Neural cell (in vitro differentiated cells): ENCODE results near the gene ETNK1. TPM values are rescaled to one million over a fixed set of nuclear protein-coding genes. Genes with fewer than 3 reads are reported as not detected.
"Not testable (repeated sequence)": the region's sequence is repeated elsewhere in the genome, so short reads cannot be mapped to it uniquely, and the experiment has no call there.

Experiments used
- H2AFZ ChIP-seq: fragments of 200-600, 300-800 bp; sonication (generic), shearing (Covaris generic); 2 replicates; pipeline ENCODE4 v1.6.0; 2014; ENCODE audit warnings: low read depth, mild to moderate bottlenecking, antibody characterized with exemption, low read length, moderate library complexity
- H3F3A ChIP-seq: fragments of 200-600 bp; shearing (Covaris generic); 2 replicates; pipeline ENCODE4 v1.6.1; 2016; ENCODE audit warnings: mild to moderate bottlenecking, moderate library complexity, mixed read lengths, antibody characterized with exemption, low read length; ENCODE audit not compliant: insufficient read depth, poor library complexity, severe bottlenecking
- H3K27ac ChIP-seq: fragments of 200-600, 300-800 bp; sonication (generic), shearing (Covaris generic); 2 replicates; pipeline ENCODE4 v1.5.1; 2014; ENCODE audit warnings: mild to moderate bottlenecking, low read length, moderate library complexity
- H3K27me3 ChIP-seq: fragments of 300-800, 200-600 bp; sonication (generic), shearing (Covaris generic); 2 replicates; pipeline ENCODE4 v1.6.0; 2014; ENCODE audit warnings: mild to moderate bottlenecking, low read depth, low read length, moderate library complexity; ENCODE audit not compliant: insufficient read depth
- H3K36me3 ChIP-seq: fragments of 300-800, 200-600 bp; sonication (generic), shearing (Covaris generic); 2 replicates; pipeline ENCODE4 v1.5.1; 2014; ENCODE audit warnings: mild to moderate bottlenecking, antibody characterized with exemption, low read length, moderate library complexity; ENCODE audit not compliant: insufficient read depth
- H3K4me2 ChIP-seq: fragments of 300-800, 200-600 bp; sonication (generic), shearing (Covaris generic); 2 replicates; pipeline ENCODE4 v1.6.0; 2014; ENCODE audit warnings: mild to moderate bottlenecking, low read length
- H3K4me3 ChIP-seq: fragments of 300-800, 200-600 bp; sonication (generic), shearing (Covaris generic); 2 replicates; pipeline ENCODE4 v1.5.1; 2014; ENCODE audit warnings: mild to moderate bottlenecking, low read length, moderate library complexity
- H3K79me2 ChIP-seq: fragments of 200-600 bp; shearing (Covaris generic); replicated peaks from 2 replicates; pipeline ENCODE4 v1.6.0; 2014; ENCODE audit warnings: mild to moderate bottlenecking, low read length, moderate library complexity; ENCODE audit not compliant: insufficient read depth
- H3K9ac ChIP-seq: fragments of 300-800, 200-600 bp; sonication (generic), shearing (Covaris generic); 2 replicates; pipeline ENCODE4 v1.6.1; 2016; ENCODE audit warnings: mild to moderate bottlenecking, low read length, mixed read lengths
- H3K9me2 ChIP-seq: fragments of 200-600 bp; shearing (Covaris generic); 2 replicates; pipeline ENCODE4 v1.6.1; 2016; ENCODE audit warnings: mild to moderate bottlenecking, low read length, mixed read lengths; ENCODE audit not compliant: insufficient read depth
- H3K9me3 ChIP-seq: fragments of 200-600, 300-800 bp; sonication (generic), shearing (Covaris generic); 2 replicates; pipeline ENCODE4 v1.6.1; 2016; ENCODE audit warnings: mild to moderate bottlenecking, mixed run types, low read length, moderate library complexity, mixed read lengths
- H4K20me1 ChIP-seq: fragments of 200-600 bp; shearing (Covaris generic); 2 replicates; pipeline ENCODE4 v1.6.1; 2016; ENCODE audit warnings: mild to moderate bottlenecking, mixed run types; ENCODE audit not compliant: insufficient read depth
- EP300 ChIP-seq: fragments of 450-650 bp; conservative IDR thresholded peaks from 2 replicates; pipeline ENCODE4 v1.6.1; 2014; ENCODE audit warnings: antibody characterized with exemption, mild to moderate bottlenecking, moderate library complexity; ENCODE audit not compliant: poor library complexity, severe bottlenecking
- EZH2 ChIP-seq: fragments of 200-600, 300-800 bp; shearing (Covaris generic), sonication (generic); IDR thresholded peaks from 2 replicates; pipeline ENCODE4 v1.6.1; 2014; ENCODE audit warnings: antibody characterized with exemption, low read length, borderline replicate concordance, mild to moderate bottlenecking; ENCODE audit not compliant: insufficient read depth, poor library complexity, severe bottlenecking
- MXI1 ChIP-seq: fragments of 450-650 bp; conservative IDR thresholded peaks from 2 replicates; pipeline ENCODE4 v1.6.1; 2014; ENCODE audit warnings: antibody characterized with exemption, mild to moderate bottlenecking; ENCODE audit not compliant: poor library complexity, severe bottlenecking
- POLR2AphosphoS5 ChIP-seq: IDR thresholded peaks from 2 replicates; pipeline ENCODE4 v1.6.1; 2012
- RAD21 ChIP-seq: fragments of 450-650 bp; conservative IDR thresholded peaks from 2 replicates; pipeline ENCODE4 v1.6.1; 2014; ENCODE audit warnings: antibody characterized with exemption, mild to moderate bottlenecking, moderate library complexity
- SMC3 ChIP-seq: fragments of 450-650 bp; conservative IDR thresholded peaks from 2 replicates; pipeline ENCODE4 v1.6.1; 2014; ENCODE audit warnings: antibody characterized with exemption, mild to moderate bottlenecking, moderate library complexity; ENCODE audit not compliant: poor library complexity
- TAF1 ChIP-seq: IDR thresholded peaks from 2 replicates; pipeline ENCODE4 v1.6.1; 2012; ENCODE audit warnings: low read depth
- polyA plus RNA-seq: library from polyadenylated mRNA; depleted of rRNA; stranded (reverse); fragments of >200 nt; gene quantifications from 2 replicates; pipeline ENCODE4 v1.2.3, GENCODE V29; 2014
- TF ChIP-seq, protein P1 (sequence below): fragments of 450-650 bp; IDR thresholded peaks from 2 replicates; pipeline ENCODE4 v1.5.1; 2014; ENCODE audit warnings: antibody characterized with exemption, mild to moderate bottlenecking, moderate library complexity; ENCODE audit not compliant: poor library complexity, severe bottlenecking
- TF ChIP-seq, protein P2 (sequence below): IDR thresholded peaks from 2 replicates; pipeline ENCODE4 v1.6.1; 2012; ENCODE audit warnings: borderline replicate concordance

Gene ETNK1
- polyA plus RNA-seq, 1 donor from 2014 or later: 78.5 TPM

DNA sequence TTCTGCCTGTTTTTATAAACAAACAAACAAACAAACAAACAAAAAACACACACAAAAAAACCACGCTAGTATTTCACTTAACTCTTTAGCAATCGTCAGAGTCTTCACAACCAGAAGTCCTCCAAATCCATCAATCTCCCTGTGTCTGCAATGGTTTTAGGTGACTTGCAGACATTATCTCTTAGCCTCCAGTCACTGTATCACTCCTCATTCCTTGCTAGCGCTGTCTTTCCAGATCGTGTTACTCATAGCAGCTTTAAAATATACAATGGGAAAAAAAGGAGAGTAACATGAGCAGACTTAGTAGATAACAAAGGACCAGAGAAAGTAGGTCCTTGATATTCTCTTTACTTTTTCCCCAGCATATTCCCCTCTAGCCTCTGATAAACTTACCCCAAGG, 15.5 kb upstream of the ETNK1 start:
- Histone ChIP-seq H3K79me2 (no peaks in the 10 kb centered on the region), H3F3A (no peaks in the 10 kb centered on the region), H3K27me3 (no peaks in the 10 kb centered on the region), H3K4me2 (no peak overlapping the region), H3K9me2 (no peaks in the 10 kb centered on the region), H4K20me1 (no peaks in the 10 kb centered on the region), H3K9me3 (no peaks in the 10 kb centered on the region), H3K4me3 (no peak overlapping the region), H3K27ac (no peak overlapping the region), H2AFZ (no peak overlapping the region), H3K9ac (no peak overlapping the region), H3K36me3 (no peaks in the 10 kb centered on the region)
- TF ChIP-seq POLR2AphosphoS5 (no peak), TAF1 (no peak), EP300 (no peak), EZH2 (no peak), MXI1 (no peak), SMC3 (no peak), RAD21 (no peak)
- TF ChIP-seq, protein P1, sequence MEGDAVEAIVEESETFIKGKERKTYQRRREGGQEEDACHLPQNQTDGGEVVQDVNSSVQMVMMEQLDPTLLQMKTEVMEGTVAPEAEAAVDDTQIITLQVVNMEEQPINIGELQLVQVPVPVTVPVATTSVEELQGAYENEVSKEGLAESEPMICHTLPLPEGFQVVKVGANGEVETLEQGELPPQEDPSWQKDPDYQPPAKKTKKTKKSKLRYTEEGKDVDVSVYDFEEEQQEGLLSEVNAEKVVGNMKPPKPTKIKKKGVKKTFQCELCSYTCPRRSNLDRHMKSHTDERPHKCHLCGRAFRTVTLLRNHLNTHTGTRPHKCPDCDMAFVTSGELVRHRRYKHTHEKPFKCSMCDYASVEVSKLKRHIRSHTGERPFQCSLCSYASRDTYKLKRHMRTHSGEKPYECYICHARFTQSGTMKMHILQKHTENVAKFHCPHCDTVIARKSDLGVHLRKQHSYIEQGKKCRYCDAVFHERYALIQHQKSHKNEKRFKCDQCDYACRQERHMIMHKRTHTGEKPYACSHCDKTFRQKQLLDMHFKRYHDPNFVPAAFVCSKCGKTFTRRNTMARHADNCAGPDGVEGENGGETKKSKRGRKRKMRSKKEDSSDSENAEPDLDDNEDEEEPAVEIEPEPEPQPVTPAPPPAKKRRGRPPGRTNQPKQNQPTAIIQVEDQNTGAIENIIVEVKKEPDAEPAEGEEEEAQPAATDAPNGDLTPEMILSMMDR: no peak
- TF ChIP-seq, protein P2, sequence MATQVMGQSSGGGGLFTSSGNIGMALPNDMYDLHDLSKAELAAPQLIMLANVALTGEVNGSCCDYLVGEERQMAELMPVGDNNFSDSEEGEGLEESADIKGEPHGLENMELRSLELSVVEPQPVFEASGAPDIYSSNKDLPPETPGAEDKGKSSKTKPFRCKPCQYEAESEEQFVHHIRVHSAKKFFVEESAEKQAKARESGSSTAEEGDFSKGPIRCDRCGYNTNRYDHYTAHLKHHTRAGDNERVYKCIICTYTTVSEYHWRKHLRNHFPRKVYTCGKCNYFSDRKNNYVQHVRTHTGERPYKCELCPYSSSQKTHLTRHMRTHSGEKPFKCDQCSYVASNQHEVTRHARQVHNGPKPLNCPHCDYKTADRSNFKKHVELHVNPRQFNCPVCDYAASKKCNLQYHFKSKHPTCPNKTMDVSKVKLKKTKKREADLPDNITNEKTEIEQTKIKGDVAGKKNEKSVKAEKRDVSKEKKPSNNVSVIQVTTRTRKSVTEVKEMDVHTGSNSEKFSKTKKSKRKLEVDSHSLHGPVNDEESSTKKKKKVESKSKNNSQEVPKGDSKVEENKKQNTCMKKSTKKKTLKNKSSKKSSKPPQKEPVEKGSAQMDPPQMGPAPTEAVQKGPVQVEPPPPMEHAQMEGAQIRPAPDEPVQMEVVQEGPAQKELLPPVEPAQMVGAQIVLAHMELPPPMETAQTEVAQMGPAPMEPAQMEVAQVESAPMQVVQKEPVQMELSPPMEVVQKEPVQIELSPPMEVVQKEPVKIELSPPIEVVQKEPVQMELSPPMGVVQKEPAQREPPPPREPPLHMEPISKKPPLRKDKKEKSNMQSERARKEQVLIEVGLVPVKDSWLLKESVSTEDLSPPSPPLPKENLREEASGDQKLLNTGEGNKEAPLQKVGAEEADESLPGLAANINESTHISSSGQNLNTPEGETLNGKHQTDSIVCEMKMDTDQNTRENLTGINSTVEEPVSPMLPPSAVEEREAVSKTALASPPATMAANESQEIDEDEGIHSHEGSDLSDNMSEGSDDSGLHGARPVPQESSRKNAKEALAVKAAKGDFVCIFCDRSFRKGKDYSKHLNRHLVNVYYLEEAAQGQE: no peak

DNA sequence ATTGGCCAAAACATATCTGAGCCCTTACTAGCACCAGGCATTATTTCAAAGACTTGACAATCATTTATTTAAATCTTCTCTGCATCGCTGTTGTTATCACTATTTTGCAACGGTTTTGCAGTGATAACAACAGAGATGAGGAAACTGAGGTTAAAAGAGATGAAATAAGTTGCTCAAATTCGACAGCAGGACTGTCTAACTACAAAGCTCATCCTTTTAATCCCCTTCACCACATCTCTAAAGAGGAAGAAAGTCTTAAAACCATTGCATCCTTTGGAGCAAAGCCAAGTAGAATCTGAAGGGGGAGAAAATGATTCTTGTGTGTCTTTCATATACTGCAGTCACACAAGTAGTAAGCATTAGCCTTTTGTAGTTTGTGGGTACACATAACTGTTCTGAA, 14.8 kb upstream of the ETNK1 start:
- Histone ChIP-seq H3K27me3 (no peaks in the 10 kb centered on the region), H2AFZ (no peak overlapping the region), H3K4me2 (no peak overlapping the region), H3K9me2 (no peaks in the 10 kb centered on the region), H3K27ac (no peak overlapping the region), H4K20me1 (no peaks in the 10 kb centered on the region), H3K36me3 (no peaks in the 10 kb centered on the region), H3K9ac (no peak overlapping the region), H3K79me2 (no peaks in the 10 kb centered on the region), H3K4me3 (no peak overlapping the region), H3K9me3 (no peaks in the 10 kb centered on the region), H3F3A (no peaks in the 10 kb centered on the region)
- TF ChIP-seq EP300 (no peak), MXI1 (no peak), TAF1 (no peak), SMC3 (no peak)
- TF ChIP-seq, protein P2: no peak
- TF ChIP-seq, protein P1: no peak

DNA sequence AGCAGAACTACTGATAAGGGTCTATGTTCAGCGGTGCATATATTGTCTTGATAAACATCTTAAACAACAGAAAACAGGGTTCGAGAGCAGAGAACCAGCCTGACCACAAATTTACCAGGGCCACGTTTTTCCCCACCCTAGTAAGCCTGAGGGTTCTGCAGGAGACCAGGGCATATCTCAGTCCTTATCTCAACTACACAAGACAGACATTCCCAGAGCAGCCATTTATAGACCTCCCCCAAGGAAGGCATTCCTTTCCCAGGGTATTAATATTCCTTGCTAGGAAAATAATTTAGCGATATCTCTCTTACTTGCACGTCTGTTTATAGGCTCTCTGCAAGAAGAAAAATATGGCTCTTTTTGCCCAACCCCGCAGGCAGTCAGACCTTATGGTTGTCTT, 12.1 kb upstream of the ETNK1 start:
- not testable (repeated sequence) for H3K36me3 ChIP-seq, H3F3A ChIP-seq, H3K27ac ChIP-seq, H4K20me1 ChIP-seq, H3K9me3 ChIP-seq, H3K79me2 ChIP-seq, H3K9ac ChIP-seq, H3K27me3 ChIP-seq, H3K9me2 ChIP-seq, H2AFZ ChIP-seq, H3K4me3 ChIP-seq, H3K4me2 ChIP-seq
